Measurements from ENCODE around the gene C9orf152. TPM values are rescaled to one million over a fixed set of nuclear protein-coding genes. Genes with fewer than 3 reads are reported as not detected.

The C9orf152 gene
- total and polyA plus RNA-seq, 2 of the 13 experiments (the other 11 are each of a cell fraction or from before 2014, with no cell fraction given), result 0.24 to 0.48 TPM

DNA sequence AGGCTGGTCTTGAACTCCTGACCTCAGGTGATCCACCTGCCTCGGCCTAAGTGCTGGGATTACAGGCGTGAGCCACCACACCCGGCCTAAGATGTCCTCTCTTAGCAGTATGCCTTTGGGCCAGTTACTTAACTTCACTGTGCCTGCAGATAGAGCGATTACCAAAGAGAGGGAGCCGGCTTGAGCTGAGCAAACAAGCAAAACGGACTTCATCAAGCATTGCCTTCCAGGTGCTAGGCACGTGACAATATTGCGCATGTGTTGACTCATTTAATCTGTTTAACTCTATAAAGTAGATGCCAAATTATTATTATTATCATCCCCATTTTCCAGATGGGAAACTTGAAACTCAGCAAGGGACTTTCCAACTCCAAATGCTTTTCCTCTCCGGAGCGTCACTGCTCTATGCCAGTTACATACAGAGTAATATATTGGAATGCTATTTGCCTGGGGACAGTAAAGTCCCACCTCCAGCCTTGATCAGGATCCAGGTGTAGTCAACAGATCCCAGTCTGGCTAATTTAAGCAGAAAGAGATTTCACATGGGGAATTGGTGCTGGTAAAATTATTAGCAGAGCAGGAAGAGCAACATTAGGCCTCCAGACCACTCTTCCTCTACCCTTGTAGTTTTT lies 5.6 kb upstream of the C9orf152 start (continued):
- TF ChIP-seq ZNF550 (CRISPR knock-in tag; IDR thresholded peaks at IDR 0.05; ENCODE audit: borderline replicate concordance), result no peak
- no peak for TF ChIP-seq ZC3H13 (CRISPR knock-in tag; IDR thresholded peaks at IDR 0.05)
- no peak for TF ChIP-seq HNRNPLL (IDR thresholded peaks at IDR 0.05; ENCODE audit: low read depth, low read length, poor library complexity, severe bottlenecking)
- TF ChIP-seq DR1 (CRISPR knock-in tag; IDR thresholded peaks at IDR 0.05), result no peak
- TF ChIP-seq FIP1L1 (IDR thresholded peaks at IDR 0.05; ENCODE audit: borderline replicate concordance, insufficient read depth, low read depth, low read length), result no peak
- no peak for TF ChIP-seq MAFK (conservative IDR thresholded peaks at IDR 0.05 in 1 of 2, IDR thresholded peaks at IDR 0.05 in 1 of 2; ENCODE audit: low read length in 2 of 2)
- TF ChIP-seq ZNF773 (CRISPR knock-in tag; IDR thresholded peaks at IDR 0.05; ENCODE audit: borderline replicate concordance), result no peak
- TF ChIP-seq ZBTB3 (CRISPR knock-in tag; IDR thresholded peaks at IDR 0.05; ENCODE audit: borderline replicate concordance, low read depth), result 0 out of 2 replicates have a peak, but pooled peaks have one; percentile 25
- no peak for TF ChIP-seq SNAI1 (CRISPR knock-in tag; IDR thresholded peaks at IDR 0.05; ENCODE audit: borderline replicate concordance)
- TF ChIP-seq TBX2 (CRISPR knock-in tag; IDR thresholded peaks at IDR 0.05; ENCODE audit: borderline replicate concordance), result no peak
- TF ChIP-seq FOSL2 (CRISPR knock-in tag; IDR thresholded peaks at IDR 0.05), result peak; percentile 84
- TF ChIP-seq, protein P1, sequence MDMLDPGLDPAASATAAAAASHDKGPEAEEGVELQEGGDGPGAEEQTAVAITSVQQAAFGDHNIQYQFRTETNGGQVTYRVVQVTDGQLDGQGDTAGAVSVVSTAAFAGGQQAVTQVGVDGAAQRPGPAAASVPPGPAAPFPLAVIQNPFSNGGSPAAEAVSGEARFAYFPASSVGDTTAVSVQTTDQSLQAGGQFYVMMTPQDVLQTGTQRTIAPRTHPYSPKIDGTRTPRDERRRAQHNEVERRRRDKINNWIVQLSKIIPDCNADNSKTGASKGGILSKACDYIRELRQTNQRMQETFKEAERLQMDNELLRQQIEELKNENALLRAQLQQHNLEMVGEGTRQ (IDR thresholded peaks at IDR 0.05; ENCODE audit: low read depth, low read length), result peak; percentile 45; the same call in 1 of the 2 replicates
- TF ChIP-seq, protein P1 (CRISPR knock-in tag; IDR thresholded peaks at IDR 0.05; ENCODE audit: borderline replicate concordance), result peak; percentile 50; the same call in 1 of the 2 replicates
- TF ChIP-seq NCOA1 (CRISPR knock-in tag; IDR thresholded peaks at IDR 0.05), result no peak
- TF ChIP-seq ATF1 (CRISPR knock-in tag; IDR thresholded peaks at IDR 0.05), result no peak
- no peak for TF ChIP-seq NRL (CRISPR knock-in tag; IDR thresholded peaks at IDR 0.05; ENCODE audit: borderline replicate concordance)
- TF ChIP-seq ZNF788 (CRISPR knock-in tag; IDR thresholded peaks at IDR 0.05; ENCODE audit: borderline replicate concordance), result no peak
- peak; percentile 14; the same call in 1 of the 2 replicates for TF ChIP-seq KDM1A (CRISPR knock-in tag; IDR thresholded peaks at IDR 0.05)
- TF ChIP-seq PHF8 (CRISPR knock-in tag; IDR thresholded peaks at IDR 0.05), result no peak
- no peak for TF ChIP-seq POLR2G (IDR thresholded peaks at IDR 0.05; ENCODE audit: low read depth, low read length)
- TF ChIP-seq, protein P2, sequence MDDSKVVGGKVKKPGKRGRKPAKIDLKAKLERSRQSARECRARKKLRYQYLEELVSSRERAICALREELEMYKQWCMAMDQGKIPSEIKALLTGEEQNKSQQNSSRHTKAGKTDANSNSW (CRISPR knock-in tag; IDR thresholded peaks at IDR 0.05; ENCODE audit: borderline replicate concordance), result no peak
- TF ChIP-seq, protein P3, sequence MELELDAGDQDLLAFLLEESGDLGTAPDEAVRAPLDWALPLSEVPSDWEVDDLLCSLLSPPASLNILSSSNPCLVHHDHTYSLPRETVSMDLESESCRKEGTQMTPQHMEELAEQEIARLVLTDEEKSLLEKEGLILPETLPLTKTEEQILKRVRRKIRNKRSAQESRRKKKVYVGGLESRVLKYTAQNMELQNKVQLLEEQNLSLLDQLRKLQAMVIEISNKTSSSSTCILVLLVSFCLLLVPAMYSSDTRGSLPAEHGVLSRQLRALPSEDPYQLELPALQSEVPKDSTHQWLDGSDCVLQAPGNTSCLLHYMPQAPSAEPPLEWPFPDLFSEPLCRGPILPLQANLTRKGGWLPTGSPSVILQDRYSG (CRISPR knock-in tag; IDR thresholded peaks at IDR 0.05), result no peak
- TF ChIP-seq JARID2 (CRISPR knock-in tag; IDR thresholded peaks at IDR 0.05; ENCODE audit: insufficient replicate concordance), result no peak
- TF ChIP-seq, protein P4, sequence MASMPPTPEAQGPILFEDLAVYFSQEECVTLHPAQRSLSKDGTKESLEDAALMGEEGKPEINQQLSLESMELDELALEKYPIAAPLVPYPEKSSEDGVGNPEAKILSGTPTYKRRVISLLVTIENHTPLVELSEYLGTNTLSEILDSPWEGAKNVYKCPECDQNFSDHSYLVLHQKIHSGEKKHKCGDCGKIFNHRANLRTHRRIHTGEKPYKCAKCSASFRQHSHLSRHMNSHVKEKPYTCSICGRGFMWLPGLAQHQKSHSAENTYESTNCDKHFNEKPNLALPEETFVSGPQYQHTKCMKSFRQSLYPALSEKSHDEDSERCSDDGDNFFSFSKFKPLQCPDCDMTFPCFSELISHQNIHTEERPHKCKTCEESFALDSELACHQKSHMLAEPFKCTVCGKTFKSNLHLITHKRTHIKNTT (CRISPR knock-in tag; IDR thresholded peaks at IDR 0.05), result no peak
- TF ChIP-seq, protein P5, sequence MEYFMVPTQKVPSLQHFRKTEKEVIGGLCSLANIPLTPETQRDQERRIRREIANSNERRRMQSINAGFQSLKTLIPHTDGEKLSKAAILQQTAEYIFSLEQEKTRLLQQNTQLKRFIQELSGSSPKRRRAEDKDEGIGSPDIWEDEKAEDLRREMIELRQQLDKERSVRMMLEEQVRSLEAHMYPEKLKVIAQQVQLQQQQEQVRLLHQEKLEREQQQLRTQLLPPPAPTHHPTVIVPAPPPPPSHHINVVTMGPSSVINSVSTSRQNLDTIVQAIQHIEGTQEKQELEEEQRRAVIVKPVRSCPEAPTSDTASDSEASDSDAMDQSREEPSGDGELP (IDR thresholded peaks at IDR 0.05; ENCODE audit: borderline replicate concordance, low read depth), result no peak

Data from HepG2 (cell line).